ENCODE measurements around the gene SOX4. TPM values are rescaled to one million over a fixed set of nuclear protein-coding genes. Genes with fewer than 3 reads are reported as not detected.
"Not testable (repeated sequence)": the region's sequence is repeated elsewhere in the genome, so short reads cannot be mapped to it uniquely, and the experiment has no call there.

Gene SOX4
- 12.4 and 66.9 TPM in 2 replicates for total RNA-seq (ENCODE audit: low replicate concordance)

- DNase-seq (ENCODE audit: low read depth) = peak; percentile 97
- peak within 1 kb of the TSS; percentile 95 for H3K4me3 ChIP-seq (ENCODE audit: low read depth, low read length)
- no peak for TF ChIP-seq CTCF (IDR thresholded peaks at IDR 0.05; ENCODE audit: insufficient read depth, low read length)
Observed at GRCh38 chr6:21593412-21593926, at the start of gene SOX4. Gene SOX4, plus strand, starts transcription at chr6:21593751. Its CDS starts 784 bp downstream, at chr6:21594535.

GRCh38 chr6:21552286-21552685 lies 41.3 kb upstream of the SOX4 start:
- not testable (repeated sequence) for H3K4me3 ChIP-seq (ENCODE audit: low read depth, low read length)

GRCh38 chr6:21554286-21554685 lies 39.3 kb upstream of the SOX4 start:
- no peak overlapping the region for H3K4me3 ChIP-seq (ENCODE audit: low read depth, low read length)
- no peak for TF ChIP-seq CTCF (IDR thresholded peaks at IDR 0.05; ENCODE audit: insufficient read depth, low read length)
- DNase-seq (ENCODE audit: low read depth) = no peak

More at GRCh38 chr6:21552286-21552685, 41.3 kb upstream of the SOX4 start:
- not testable (repeated sequence) for DNase-seq (ENCODE audit: low read depth)

- DNase-seq (ENCODE audit: low read depth) = no peak
- TF ChIP-seq CTCF (IDR thresholded peaks at IDR 0.05; ENCODE audit: insufficient read depth, low read length) = no peak
- H3K4me3 ChIP-seq (ENCODE audit: low read depth, low read length) = no peak overlapping the region
Observed at GRCh38 chr6:21555197-21555596, 38.4 kb upstream of the SOX4 start.

GRCh38 chr6:21556511-21556910 lies 37.0 kb upstream of the SOX4 start:
- TF ChIP-seq CTCF (IDR thresholded peaks at IDR 0.05; ENCODE audit: insufficient read depth, low read length) = no peak
- no peak overlapping the region for H3K4me3 ChIP-seq (ENCODE audit: low read depth, low read length)
- no peak for DNase-seq (ENCODE audit: low read depth)

- H3K4me3 ChIP-seq (ENCODE audit: low read depth, low read length) = no peak overlapping the region
- TF ChIP-seq CTCF (IDR thresholded peaks at IDR 0.05; ENCODE audit: insufficient read depth, low read length) = no peak
- DNase-seq (ENCODE audit: low read depth) = no peak
Observed at GRCh38 chr6:21556968-21557721, 36.4 kb upstream of the SOX4 start.

GRCh38 chr6:21559238-21559637 lies 34.3 kb upstream of the SOX4 start:
- TF ChIP-seq CTCF (IDR thresholded peaks at IDR 0.05; ENCODE audit: insufficient read depth, low read length) = no peak
- H3K4me3 ChIP-seq (ENCODE audit: low read depth, low read length) = no peak overlapping the region
- DNase-seq (ENCODE audit: low read depth) = no peak

All from fibroblast of the aortic adventitia (primary cell).